ENCODE measurements around the gene SPG11.
A peak's percentile ranks its signal among the peaks of the same experiment; 100 is the strongest.

SPG11 gene

DNA sequence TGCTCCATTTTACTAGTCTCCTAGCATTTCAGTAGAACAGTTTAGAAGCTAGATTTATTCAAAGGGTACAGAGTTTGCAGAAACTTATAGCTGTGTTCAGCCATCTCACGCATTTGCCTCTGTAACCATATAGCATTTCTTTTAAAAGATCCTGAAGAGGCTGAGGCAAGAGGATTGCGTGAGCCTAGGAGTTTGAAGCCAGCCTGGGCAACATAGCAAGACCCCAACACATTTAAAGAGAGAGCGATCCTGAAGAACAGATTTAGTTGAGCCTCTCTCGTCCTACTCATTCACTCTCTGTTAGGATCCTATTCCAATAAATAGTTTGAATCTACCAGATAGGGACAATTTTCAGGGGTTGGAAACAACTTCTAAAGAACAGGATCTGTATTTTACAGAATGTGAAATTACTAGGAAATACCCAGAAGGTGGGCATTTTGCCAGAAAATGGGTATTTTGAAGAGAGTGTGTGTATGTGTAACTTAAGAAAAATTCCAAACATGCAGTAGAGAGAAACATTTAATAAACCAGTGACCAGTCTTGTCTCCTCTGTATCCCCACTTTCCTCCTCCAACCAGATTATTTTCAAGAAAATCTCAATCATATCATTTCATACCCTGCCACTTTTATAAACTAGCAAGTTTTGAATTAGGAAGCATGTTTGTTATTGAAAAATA is 122.0 kb downstream of the SPG11 start:
- Histone ChIP-seq H3K4me1 (ENCODE audit: low read length) (peaks cover 23% of the 10 kb centered on the region), H3K27ac (ENCODE audit: low read length) (no peak overlapping the region), H3K36me3 (replicated peaks; ENCODE audit: insufficient read depth, low read length) (no peaks in the 10 kb centered on the region), H3K4me2 (ENCODE audit: low read depth, low read length) (no peak overlapping the region), H3K9me3 (replicated peaks; ENCODE audit: insufficient read depth, low read length) (no peaks in the 10 kb centered on the region), H2AFZ (ENCODE audit: low read length) (no peak overlapping the region), H4K20me1 (ENCODE audit: insufficient read depth, low read length) (peaks cover 13% of the 10 kb centered on the region), H3K27me3 (replicated peaks; ENCODE audit: insufficient read depth, low read length) (no peaks in the 10 kb centered on the region), H3F3A (ENCODE audit: insufficient read depth, low read length) (peaks cover 27% of the 10 kb centered on the region), H3K9me2 (replicated peaks; ENCODE audit: insufficient read depth, low read length) (no peaks in the 10 kb centered on the region), H3K4me3 (ENCODE audit: low read length) (no peak overlapping the region), H3K9ac (ENCODE audit: low read length) (no peak overlapping the region), H3K79me2 (ENCODE audit: low read length) (peaks cover 91% of the 10 kb centered on the region)
- TF ChIP-seq CTCF (IDR thresholded peaks at IDR 0.05; ENCODE audit: low read length) (no peak), EZH2 (optimal IDR thresholded peaks at IDR 0.05; ENCODE audit: low read depth, low read length) (no peak), EZH2phosphoT487 (IDR thresholded peaks at IDR 0.05; ENCODE audit: low read length) (no peak)
- DNase-seq, result no peak

- H3K79me2 ChIP-seq (ENCODE audit: low read length), result peaks cover 65% of the 10 kb centered on the region
- no peak for DNase-seq
- H3K4me2 ChIP-seq (ENCODE audit: low read depth, low read length), result peak overlapping the region; percentile 66
- H2AFZ ChIP-seq (ENCODE audit: low read length), result peak overlapping the region; percentile 54; the same call in 1 of the 2 replicates
- H3K27me3 ChIP-seq (replicated peaks; ENCODE audit: insufficient read depth, low read length), result no peaks in the 10 kb centered on the region
- H3F3A ChIP-seq (ENCODE audit: insufficient read depth, low read length), result peaks cover 23% of the 10 kb centered on the region
- no peaks in the 10 kb centered on the region for H3K36me3 ChIP-seq (replicated peaks; ENCODE audit: insufficient read depth, low read length)
- H3K9me3 ChIP-seq (replicated peaks; ENCODE audit: insufficient read depth, low read length), result no peaks in the 10 kb centered on the region
- H3K4me3 ChIP-seq (ENCODE audit: low read length), result peak overlapping the region; percentile 93
- H3K9me2 ChIP-seq (replicated peaks; ENCODE audit: insufficient read depth, low read length), result no peaks in the 10 kb centered on the region
- peak overlapping the region; percentile 79 for H3K27ac ChIP-seq (ENCODE audit: low read length)
- H3K4me1 ChIP-seq (ENCODE audit: low read length), result peaks cover 10% of the 10 kb centered on the region; the same call in 1 of the 2 replicates
- H4K20me1 ChIP-seq (ENCODE audit: insufficient read depth, low read length), result no peaks in the 10 kb centered on the region; the same call in 1 of the 2 replicates
- H3K9ac ChIP-seq (ENCODE audit: low read length), result peak overlapping the region; percentile 88
- TF ChIP-seq EZH2 (optimal IDR thresholded peaks at IDR 0.05; ENCODE audit: low read depth, low read length) (no peak), CTCF (IDR thresholded peaks at IDR 0.05; ENCODE audit: low read length) (no peak), EZH2phosphoT487 (IDR thresholded peaks at IDR 0.05; ENCODE audit: low read length) (no peak)
Observed at GRCh38 chr15:44537735-44538240, 125.7 kb downstream of the SPG11 start.

DNA sequence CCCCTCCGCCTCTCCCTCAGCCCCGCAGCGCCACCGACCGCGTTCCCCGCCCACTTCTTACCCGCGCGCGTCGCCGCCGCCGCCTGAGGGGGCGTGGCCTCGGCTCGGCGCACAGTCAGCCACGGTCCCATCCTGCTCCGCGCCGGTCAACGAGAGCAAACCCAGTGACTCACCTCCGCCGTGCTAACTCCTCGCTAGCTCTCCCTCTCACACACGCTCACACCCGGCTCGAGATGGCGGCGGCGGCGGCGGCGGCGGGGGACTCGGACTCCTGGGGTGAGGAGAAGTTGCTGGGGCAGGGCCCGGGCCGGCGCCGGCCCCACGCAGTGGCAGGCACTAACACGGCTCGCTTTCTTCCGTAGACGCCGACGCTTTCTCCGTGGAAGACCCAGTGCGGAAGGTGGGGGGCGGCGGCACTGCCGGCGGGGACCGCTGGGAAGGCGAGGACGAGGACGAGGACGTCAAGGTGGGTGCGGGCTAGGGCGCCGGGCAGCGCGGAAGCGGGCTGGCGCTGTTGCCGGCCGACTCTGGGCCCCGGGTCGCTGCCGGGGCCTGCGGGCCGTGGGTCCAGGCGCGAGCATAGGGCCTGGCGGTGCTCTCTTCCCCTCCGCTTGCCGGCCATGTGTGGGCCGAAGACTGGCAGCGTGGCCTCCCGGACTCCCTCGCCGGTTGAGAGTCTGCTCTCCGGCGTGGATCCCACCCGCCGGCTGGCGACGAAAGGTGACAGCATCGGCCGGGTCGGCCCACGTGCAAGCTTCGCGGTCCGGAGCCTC is 126.3 kb downstream of the SPG11 start, which contains the start of gene EIF3J:
Gene EIF3J (plus strand): TSS at position 186 of the 773 bp plus-strand sequence. CDS start 48 bp downstream, at position 234.
- H3K9me2 ChIP-seq (replicated peaks; ENCODE audit: insufficient read depth, low read length), result no peaks in the 10 kb centered on the region
- peaks cover 59% of the 10 kb centered on the region for H3K79me2 ChIP-seq (ENCODE audit: low read length)
- no peak for TF ChIP-seq EZH2phosphoT487 (IDR thresholded peaks at IDR 0.05; ENCODE audit: low read length)
- no peak for TF ChIP-seq CTCF (IDR thresholded peaks at IDR 0.05; ENCODE audit: low read length)
- TF ChIP-seq EZH2 (optimal IDR thresholded peaks at IDR 0.05; ENCODE audit: low read depth, low read length), result no peak
- H4K20me1 ChIP-seq (ENCODE audit: insufficient read depth, low read length), result no peaks in the 10 kb centered on the region; the same call in 1 of the 2 replicates
- no peaks in the 10 kb centered on the region for H3K36me3 ChIP-seq (replicated peaks; ENCODE audit: insufficient read depth, low read length)
- H3F3A ChIP-seq (ENCODE audit: insufficient read depth, low read length), result peaks cover 23% of the 10 kb centered on the region
- DNase-seq, result peak; percentile 96
- peaks cover 10% of the 10 kb centered on the region; the same call in 1 of the 2 replicates for H3K4me1 ChIP-seq (ENCODE audit: low read length)
- H3K27me3 ChIP-seq (replicated peaks; ENCODE audit: insufficient read depth, low read length), result no peaks in the 10 kb centered on the region
- H2AFZ ChIP-seq (ENCODE audit: low read length), result peak within 1 kb of the TSS; percentile 88
- H3K9ac ChIP-seq (ENCODE audit: low read length), result peak within 1 kb of the TSS; percentile 88
- peak within 1 kb of the TSS; percentile 95 for H3K4me2 ChIP-seq (ENCODE audit: low read depth, low read length)
- H3K9me3 ChIP-seq (replicated peaks; ENCODE audit: insufficient read depth, low read length), result no peaks in the 10 kb centered on the region
- H3K4me3 ChIP-seq (ENCODE audit: low read length), result peak within 1 kb of the TSS; percentile 93
- peak within 1 kb of the TSS; percentile 82 for H3K27ac ChIP-seq (ENCODE audit: low read length)

All from MM.1S (cell line).